B cell (primary cell): ENCODE measurements around the gene PXMP2.

Experiments
- CTCF ChIP-seq: fragments of 200-600 bp; IDR thresholded peaks from one replicate; pipeline ENCODE4 v1.8.0; 2022; ENCODE audit warnings: antibody characterized with exemption, mild to moderate bottlenecking
- EZH2 ChIP-seq: IDR thresholded peaks from 2 replicates; pipeline ENCODE4 v1.6.1; 2012; ENCODE audit warnings: borderline replicate concordance, low read depth, mild to moderate bottlenecking, moderate library complexity, low read length; ENCODE audit not compliant: insufficient read depth, poor library complexity, severe bottlenecking

GRCh38 chr12:132673288-132674179 lies 13.9 kb upstream of the PXMP2 start:
- TF ChIP-seq CTCF, result no peak
- no peak for TF ChIP-seq EZH2
